Aorta (tissue), 5 donors: Measurements from ENCODE around the gene KIAA0513. TPM values are rescaled to one million over a fixed set of nuclear protein-coding genes. Genes with fewer than 3 reads are reported as not detected.

Source experiments
- ATAC-seq: fragments of 200-7000 bp; cut with Tn5 transposase; one replicate; pipeline ENCODE4 v1.9.1; 2022; ENCODE audit warnings: moderate library complexity; ENCODE audit not compliant: low FRiP score
- DNase-seq, 2 donors: peaks; one replicate each; pipeline ENCODE4 v3.0.0-alpha.2; 2020
- H3K27ac ChIP-seq, 2 donors: one replicate each; pipeline ENCODE4 v1.5.1; 2013; ENCODE audit warnings: low read length in 2 of 2, mild to moderate bottlenecking in 2 of 2, moderate library complexity in 2 of 2, control low read depth in 1 of 2, inconsistent platforms in 1 of 2, low read depth in 1 of 2
- H3K27me3 ChIP-seq, 2 donors: one replicate each; pipeline ENCODE4 v1.6.1; 2013; ENCODE audit warnings: control low read depth in 1 of 2, low read length in 1 of 2, mild to moderate bottlenecking in 1 of 2, moderate library complexity in 1 of 2; ENCODE audit not compliant: insufficient read depth in 2 of 2, control insufficient read depth in 1 of 2
- H3K36me3 ChIP-seq, 2 donors: one replicate each; pipeline ENCODE4 v1.6.1; 2013; ENCODE audit warnings: control low read depth in 1 of 2, low read length in 1 of 2, mild to moderate bottlenecking in 1 of 2; ENCODE audit not compliant: insufficient read depth in 2 of 2, control insufficient read depth in 1 of 2
- H3K4me1 ChIP-seq, 2 donors: one replicate each; pipeline ENCODE4 v1.6.1; 2013; ENCODE audit warnings: low read length in 2 of 2, control low read depth in 1 of 2, mild to moderate bottlenecking in 1 of 2, moderate library complexity in 1 of 2; ENCODE audit not compliant: insufficient read depth in 2 of 2, control insufficient read depth in 1 of 2
- H3K4me3 ChIP-seq, 2 donors: one replicate each; pipeline ENCODE4 v1.5.1; 2013; ENCODE audit warnings: low read length in 2 of 2, control low read depth in 1 of 2, mild to moderate bottlenecking in 1 of 2
- H3K9me3 ChIP-seq: one replicate; pipeline ENCODE4 v1.6.1; 2013; ENCODE audit warnings: mild to moderate bottlenecking, low read length; ENCODE audit not compliant: control insufficient read depth
- WGBS, 2 donors: extraction: QIAGEN DNeasy Blood & Tissue Kit; methylation state at CpG; one replicate each; pipeline ENCODE4 v1.1.7; 2013; 5-methylcytosine and 5-hydroxymethylcytosine counted together
- intact Hi-C, 2 donors: fragments of 100-400 bp; cut with DNase I; formaldehyde crosslinking; loops; one replicate each; pipeline versions ENCODE4 v1.14.2 to v1.15.0; 2022
- polyA plus RNA-seq, 2 donors: library from polyadenylated mRNA; stranded (reverse); fragments of 200-250 nt; gene quantifications; one replicate each; pipeline ENCODE4 v1.2.3, GENCODE V29; 2013
- total RNA-seq, 2 donors: library from RNA; stranded (reverse); fragmentation: NEBNext Ultra II Directional; extraction: Animal tissue kit (Norgen Biotek cat#: 25700); gene quantifications; one replicate each; pipeline ENCODE4 v1.2.1, GENCODE V29; 2021
- donor health status: healthy with polysubstance abuse.
- donor health status: Bipolar disorder and iron deficiency.
- donor health status: DM: no; HTN: no; CAD: no.
- donor health status: DM: no; HTN: no; CAD: no.
- donor health status: DM: yes; HTN: yes; CAD: no.

KIAA0513 gene
- total and polyA plus RNA-seq, 4 donors: 3.4 to 17.7 (median 10.3) TPM

DNA sequence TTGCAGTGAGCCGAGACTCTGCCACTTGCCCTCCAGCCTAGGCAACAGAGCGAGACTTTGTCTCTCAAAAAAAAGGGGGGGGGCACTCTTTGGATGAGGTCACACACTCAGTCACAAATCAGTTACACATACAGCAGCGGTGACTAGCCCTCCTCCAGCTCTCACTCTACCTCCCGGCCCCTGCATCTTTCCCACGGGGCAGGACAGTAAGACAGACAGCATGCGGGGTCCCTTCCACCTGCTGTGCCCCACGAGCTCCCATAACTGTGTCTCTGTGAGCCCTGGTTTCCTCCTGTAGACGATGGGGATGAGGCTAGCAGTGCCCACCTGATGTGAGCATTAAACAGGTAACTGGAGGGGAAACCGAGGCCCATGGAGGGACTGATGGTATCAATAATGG lies 79.5 kb downstream of the KIAA0513 start:
- ATAC-seq: no peak
- Histone ChIP-seq H3K36me3 (no peaks in the 10 kb centered on the region), H3K27me3 (no peaks in the 10 kb centered on the region), H3K4me3 (no peak overlapping the region), H3K4me1 (no peaks in the 10 kb centered on the region), H3K27ac (no peak overlapping the region), H3K9me3 (no peaks in the 10 kb centered on the region)
- WGBS, 2 donors: 82 to 85% methylated on average over 9 of the region's 9 CpGs
- DNase-seq: no peak
- intact Hi-C loops: no loop called here

DNA sequence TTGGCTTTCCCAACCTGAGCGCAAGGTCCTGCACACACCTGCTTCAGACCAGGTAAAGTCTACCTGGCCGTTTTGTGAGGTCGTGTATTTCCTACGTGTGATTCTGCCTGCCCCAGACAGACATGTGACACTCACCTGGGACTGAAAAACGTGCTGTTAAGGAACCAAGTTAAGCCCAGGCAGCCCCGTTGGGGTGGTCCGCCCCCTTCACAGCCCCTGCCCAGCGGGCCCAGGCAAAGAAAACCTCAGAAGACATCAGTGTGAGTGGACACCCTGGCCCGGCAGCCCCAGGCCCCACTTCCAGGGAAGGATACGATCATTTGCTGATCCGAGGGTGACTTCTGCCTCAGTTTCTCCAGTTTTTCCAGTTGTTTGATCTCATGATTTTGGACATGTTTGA lies 79.9 kb downstream of the KIAA0513 start:
- intact Hi-C loops: no loop called here
- H3K27me3 ChIP-seq: no peaks in the 10 kb centered on the region
- no peaks in the 10 kb centered on the region for H3K4me1 ChIP-seq
- ATAC-seq (no peak), DNase-seq (no peak)
- 80 to 81% methylated on average over 11 of the region's 11 CpGs for WGBS, 2 donors
- H3K9me3 ChIP-seq: no peaks in the 10 kb centered on the region
- H3K27ac ChIP-seq: no peak overlapping the region
- no peaks in the 10 kb centered on the region for H3K36me3 ChIP-seq
- no peak overlapping the region for H3K4me3 ChIP-seq

DNA sequence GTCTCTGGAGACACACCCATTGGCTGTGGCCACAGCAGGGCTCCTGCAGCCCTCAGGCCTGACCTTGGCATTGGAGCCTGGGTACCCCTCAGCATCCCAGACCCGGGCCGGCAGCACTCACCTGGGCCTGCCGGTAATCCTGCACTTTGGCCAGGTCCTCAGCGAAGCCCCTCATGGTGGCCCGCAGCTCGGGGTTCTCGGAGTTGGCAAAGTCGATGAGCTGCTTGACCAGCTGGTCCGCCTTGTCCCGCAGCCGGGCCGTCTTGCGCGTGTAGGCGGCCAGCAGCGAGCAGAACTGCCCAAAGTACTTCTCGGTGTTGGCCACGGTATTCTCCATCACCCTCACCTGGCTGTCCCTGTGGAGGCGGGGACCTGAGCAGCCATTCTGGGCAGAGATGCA lies 82.5 kb downstream of the KIAA0513 start:
- 95 to 97% methylated on average over 19 of the region's 19 CpGs for WGBS, 2 donors
- intact Hi-C loops: loop anchor here (10.0 kb wide), 3 partner anchors 55 to 495 kb away; no protein-coding TSS in a partner anchor
- Histone ChIP-seq H3K9me3 (no peaks in the 10 kb centered on the region), H3K4me1 (no peaks in the 10 kb centered on the region), H3K27ac (no peak overlapping the region), H3K4me3 (no peak overlapping the region), H3K27me3 (no peaks in the 10 kb centered on the region), H3K36me3 (no peaks in the 10 kb centered on the region)
- ATAC-seq: no peak
- no peak for DNase-seq

DNA sequence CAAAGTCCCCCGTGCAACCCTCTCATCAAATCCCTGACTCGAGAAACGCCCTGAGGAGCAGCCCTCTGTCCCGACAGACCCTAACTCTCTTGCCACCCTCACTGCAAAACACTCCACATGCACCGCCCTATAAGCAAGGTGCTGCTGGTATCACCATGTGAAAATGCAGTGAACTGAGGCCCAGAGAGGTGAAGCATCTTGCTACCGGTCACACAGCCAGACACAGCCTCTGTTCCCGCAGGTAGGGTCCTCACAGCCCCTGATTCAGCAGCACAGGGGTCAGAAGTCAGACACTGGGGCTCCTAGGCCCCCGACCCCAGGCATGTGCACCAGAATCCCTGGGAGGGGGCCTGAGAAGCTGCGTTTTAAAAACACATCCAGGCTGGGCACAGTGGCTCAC lies 83.6 kb downstream of the KIAA0513 start:
- DNase-seq (no peak), ATAC-seq (no peak)
- Histone ChIP-seq H3K27me3 (no peaks in the 10 kb centered on the region), H3K36me3 (no peaks in the 10 kb centered on the region), H3K4me3 (no peak overlapping the region), H3K4me1 (no peaks in the 10 kb centered on the region), H3K27ac (no peak overlapping the region), H3K9me3 (no peaks in the 10 kb centered on the region)
- 93 to 97% methylated on average over 9 of the region's 9 CpGs for WGBS, 2 donors
- intact Hi-C loops: loop anchor here (10.0 kb wide), 3 partner anchors 54 to 494 kb away; no protein-coding TSS in a partner anchor

DNA sequence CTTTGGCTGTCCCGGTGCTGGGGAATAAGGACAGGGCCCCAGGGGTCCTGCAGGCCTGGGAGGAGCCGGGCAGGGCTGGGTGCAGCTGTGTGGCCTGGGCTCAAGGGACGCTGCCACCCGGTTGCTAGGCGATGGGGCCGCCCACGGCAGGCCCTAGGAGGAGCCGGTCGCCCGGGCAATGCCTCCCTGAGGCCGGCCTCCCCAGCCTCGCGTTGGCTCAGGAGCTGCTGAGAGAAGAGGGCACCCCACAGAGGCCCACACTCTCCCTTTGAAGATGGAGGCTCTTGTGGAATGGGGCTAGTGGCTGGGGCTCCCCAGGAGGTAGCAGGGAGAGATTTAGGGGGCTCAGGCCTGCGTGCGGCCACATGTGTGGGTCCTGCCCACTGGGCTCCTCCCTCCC lies 84.8 kb downstream of the KIAA0513 start, which contains the start of gene CIBAR2:
TSS of gene CIBAR2 (minus strand) at position 109 of the 400 bp plus-strand sequence. CDS start 120 bp downstream, outside the sequence.
- Histone ChIP-seq H3K36me3 (no peaks in the 10 kb centered on the region), H3K9me3 (no peaks in the 10 kb centered on the region), H3K4me1 (no peaks in the 10 kb centered on the region), H3K27ac (no peak within 1 kb of the TSS), H3K27me3 (no peaks in the 10 kb centered on the region), H3K4me3 (no peak within 1 kb of the TSS)
- intact Hi-C loops: loop anchor here (10.0 kb wide), 3 partner anchors 52 to 492 kb away; no protein-coding TSS in a partner anchor
- 81 to 82% methylated on average over 14 to 15 of the region's 15 CpGs for WGBS, 2 donors
- no peak for DNase-seq
- no peak for ATAC-seq

DNA sequence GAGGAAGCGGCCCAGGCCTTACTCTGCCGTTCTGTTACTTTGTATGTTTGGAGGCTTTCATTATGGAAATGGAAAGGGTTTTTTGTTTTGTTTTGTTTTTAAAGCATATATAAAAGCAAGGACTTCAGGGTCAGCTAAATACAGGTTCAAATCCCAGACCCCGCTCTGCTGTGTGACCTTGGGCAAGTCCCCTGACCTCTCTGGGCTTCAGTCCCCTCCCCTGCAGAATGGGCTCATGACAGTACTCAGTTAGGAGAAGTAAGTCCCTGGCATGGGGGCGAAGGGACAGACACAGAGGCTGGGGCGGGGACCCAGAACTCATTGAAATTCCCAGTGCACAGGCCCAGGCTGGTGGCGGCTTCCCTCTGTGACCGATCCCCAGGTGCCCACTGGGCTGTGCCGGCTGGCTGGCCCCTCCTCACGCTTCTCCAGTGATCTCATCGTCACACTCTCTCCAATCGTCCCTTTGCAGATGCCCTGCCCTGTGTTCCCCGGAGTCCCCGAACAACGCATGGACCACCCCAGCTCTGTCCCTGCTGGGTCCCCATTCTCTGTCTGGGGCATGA lies 85.7 kb downstream of the KIAA0513 start:
- H3K27me3 ChIP-seq: no peaks in the 10 kb centered on the region
- no peaks in the 10 kb centered on the region for H3K9me3 ChIP-seq
- WGBS, 2 donors: 85 to 86% methylated on average over 14 of the region's 14 CpGs
- ATAC-seq: no peak
- H3K4me3 ChIP-seq: no peak overlapping the region
- intact Hi-C loops: loop anchor here (10.0 kb wide), 3 partner anchors 52 to 492 kb away; no protein-coding TSS in a partner anchor
- no peak overlapping the region for H3K27ac ChIP-seq
- no peak for DNase-seq
- no peaks in the 10 kb centered on the region for H3K4me1 ChIP-seq
- H3K36me3 ChIP-seq: no peaks in the 10 kb centered on the region

DNA sequence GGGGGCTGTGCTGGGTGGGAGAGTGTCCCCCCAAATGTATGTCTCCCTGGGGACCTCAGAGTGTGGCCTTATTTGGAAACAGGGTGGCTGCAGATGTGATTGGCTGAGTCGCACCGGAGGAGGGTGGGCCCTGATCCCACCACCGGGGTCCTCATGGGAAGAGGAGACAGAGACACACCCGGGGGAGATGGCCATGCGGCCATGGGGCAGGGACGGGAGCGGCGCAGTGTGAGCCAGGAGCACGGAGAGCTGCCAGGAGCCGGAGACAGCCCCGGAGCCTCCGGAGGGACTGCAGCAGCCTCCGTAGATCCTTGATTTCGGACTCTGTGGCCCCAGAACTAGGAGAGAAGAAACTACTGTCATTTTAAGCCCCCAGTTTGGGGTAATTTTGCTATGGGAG lies 86.3 kb downstream of the KIAA0513 start:
- Histone ChIP-seq H3K4me1 (no peaks in the 10 kb centered on the region), H3K27me3 (no peaks in the 10 kb centered on the region), H3K4me3 (no peak overlapping the region), H3K9me3 (no peaks in the 10 kb centered on the region), H3K27ac (no peak overlapping the region), H3K36me3 (no peaks in the 10 kb centered on the region)
- ATAC-seq (no peak), DNase-seq (no peak)
- 51 to 55% methylated on average over 13 to 14 of the region's 14 CpGs for WGBS, 2 donors
- intact Hi-C loops: loop anchor here (10.0 kb wide), 3 partner anchors 51 to 491 kb away; no protein-coding TSS in a partner anchor

DNA sequence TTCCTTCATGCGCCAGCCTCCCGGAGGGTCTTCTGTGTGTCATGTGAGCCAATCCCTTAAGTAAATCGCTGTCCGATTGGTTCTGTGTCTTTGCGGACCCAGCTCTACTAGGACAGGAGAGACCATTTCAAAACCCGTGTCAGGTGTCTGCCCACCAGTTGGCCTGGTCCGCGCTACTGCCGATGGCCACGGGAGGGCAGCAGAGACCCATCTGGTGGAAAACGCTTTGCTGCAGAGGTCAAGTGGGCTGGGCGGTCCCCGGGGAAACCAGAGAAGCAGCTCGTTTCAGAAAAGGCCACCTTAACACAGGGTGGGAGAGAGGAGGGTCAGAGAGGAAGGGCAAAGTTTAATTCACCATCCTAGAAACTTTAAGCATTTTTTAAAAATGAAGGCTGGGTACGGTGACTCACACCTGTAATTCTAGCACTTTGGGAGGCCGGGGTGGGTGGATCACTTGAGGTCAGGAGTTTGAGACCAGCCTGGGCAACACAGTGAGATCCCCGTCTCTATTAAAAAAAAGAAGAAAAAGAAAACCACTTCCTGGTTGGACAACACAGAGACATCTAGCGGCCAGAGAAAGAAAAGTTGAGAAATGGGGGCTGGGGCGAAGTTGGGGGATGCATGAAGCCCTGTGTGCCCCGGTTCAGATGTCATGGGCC lies 87.4 kb downstream of the KIAA0513 start:
- intact Hi-C loops: loop anchor here (5.0 to 10.0 kb wide), 4 partner anchors 50 to 490 kb away; no protein-coding TSS in a partner anchor
- no peak overlapping the region for H3K4me3 ChIP-seq
- no peak overlapping the region for H3K27ac ChIP-seq
- WGBS, 2 donors: 8% methylated on average over 20 of the region's 20 CpGs
- no peaks in the 10 kb centered on the region for H3K4me1 ChIP-seq
- no peaks in the 10 kb centered on the region for H3K9me3 ChIP-seq
- no peaks in the 10 kb centered on the region for H3K36me3 ChIP-seq
- no peaks in the 10 kb centered on the region for H3K27me3 ChIP-seq
- ATAC-seq (peak; percentile 92), DNase-seq (peak; percentile 93 to 97)

DNA sequence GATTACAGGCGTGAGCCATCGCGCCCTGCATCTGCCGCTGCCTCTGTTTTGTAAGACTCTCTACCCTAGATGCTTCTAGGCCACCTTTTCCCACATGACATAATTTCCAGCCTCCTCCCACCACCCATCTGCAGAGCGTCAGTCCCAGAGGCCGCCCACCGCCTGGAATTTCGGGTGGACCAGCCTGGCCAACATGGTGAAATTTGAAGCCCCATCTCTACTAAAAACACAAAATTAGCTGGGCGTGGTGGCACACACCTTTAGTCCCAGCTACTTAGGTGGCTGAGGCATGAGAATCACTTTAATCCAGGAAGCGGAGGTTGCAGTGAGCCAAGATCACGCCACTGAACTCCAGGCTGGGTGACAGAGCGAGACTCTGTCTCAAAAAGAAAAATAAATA lies 89.8 kb downstream of the KIAA0513 start:
- DNase-seq (no peak), ATAC-seq (no peak)
- WGBS, 2 donors: 89 to 99% methylated on average over 12 of the region's 12 CpGs
- Histone ChIP-seq H3K4me1 (no peaks in the 10 kb centered on the region), H3K36me3 (no peaks in the 10 kb centered on the region), H3K27me3 (no peaks in the 10 kb centered on the region), H3K4me3 (no peak overlapping the region), H3K9me3 (no peaks in the 10 kb centered on the region), H3K27ac (no peak overlapping the region)
- intact Hi-C loops: loop anchor here (5.0 to 10.0 kb wide), 4 partner anchors 47 to 487 kb away; no protein-coding TSS in a partner anchor
